GM18867 (cell line): ENCODE measurements around the gene PRKRIP1.
"Not testable (repeated sequence)": the region's sequence is repeated elsewhere in the genome, so short reads cannot be mapped to it uniquely, and the experiment has no call there.

Source experiments
- ATAC-seq: cut with Tn5 transposase; IDR thresholded peaks from one replicate; pipeline ENCODE4 v1.9.1; 2021; ENCODE audit warnings: mild to moderate bottlenecking, moderate library complexity; ENCODE audit not compliant: unreplicated experiment

The PRKRIP1 gene

GRCh38 chr7:102429141-102429899 is 33.2 kb downstream of the PRKRIP1 start:
- ATAC-seq, result no peak

GRCh38 chr7:102431617-102432298 is 35.6 kb downstream of the PRKRIP1 start:
- peak; percentile 29 for ATAC-seq

- ATAC-seq, result peak; percentile 30
These were observed 36.5 kb downstream of the PRKRIP1 start for GRCh38 chr7:102432442-102433218.

DNA sequence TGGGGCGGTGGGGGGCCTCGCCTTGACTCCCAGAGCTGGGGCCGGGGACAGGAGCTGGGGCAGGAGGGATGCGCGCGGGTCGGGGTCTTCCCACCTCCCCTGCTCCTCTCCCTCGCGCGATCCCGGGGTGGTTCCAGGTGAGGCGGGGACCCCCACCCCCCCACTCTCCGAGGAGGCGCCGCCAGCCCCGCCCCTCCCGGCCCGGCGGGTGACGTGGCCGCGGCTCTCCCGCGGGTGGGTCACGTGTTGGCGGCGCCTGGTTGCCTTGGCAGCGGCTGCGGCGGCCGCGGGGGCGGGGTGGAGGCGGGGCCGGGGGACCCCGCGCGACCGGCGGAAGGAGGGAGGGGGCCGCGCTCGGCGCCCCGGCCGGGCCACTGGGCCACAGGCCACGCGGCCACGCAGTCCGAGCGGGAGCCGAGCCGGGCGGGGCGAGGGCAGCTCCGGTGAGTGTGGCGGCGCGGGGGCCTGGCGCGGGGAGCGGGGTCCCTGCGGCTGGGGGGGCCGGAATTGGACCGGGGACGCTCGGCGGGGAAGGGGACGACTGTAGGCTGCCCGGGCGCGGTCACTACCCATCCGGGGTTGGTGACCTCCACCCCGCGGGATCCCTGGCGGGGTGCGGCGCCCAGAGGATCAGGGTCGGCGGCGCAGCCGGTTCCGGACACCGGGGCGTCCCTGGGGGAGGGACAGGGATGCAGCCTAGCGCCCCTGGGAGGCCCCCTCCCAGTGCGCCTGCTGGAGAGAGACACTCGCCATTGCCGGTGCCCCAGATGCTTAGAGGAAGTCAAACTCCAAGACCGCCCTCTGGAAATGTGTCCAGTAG is 37.3 kb downstream of the PRKRIP1 start, which contains the start of gene ORAI2:
Gene ORAI2, plus strand, starts transcription at position 357 of the 820 bp plus-strand sequence. CDS start 5,382 bp downstream, outside the sequence.
- peak; percentile 66 for ATAC-seq

- ATAC-seq, result no peak
These were observed 37.9 kb downstream of the PRKRIP1 start for GRCh38 chr7:102434039-102434486.

GRCh38 chr7:102436118-102436517 is 40.0 kb downstream of the PRKRIP1 start:
- ATAC-seq, result no peak

- ATAC-seq, result no peak
These were observed 44.0 kb downstream of the PRKRIP1 start for GRCh38 chr7:102439963-102440795.

- ATAC-seq, result peak; percentile 51
These were observed 49.0 kb downstream of the PRKRIP1 start for GRCh38 chr7:102444961-102445673.

GRCh38 chr7:102445674-102446071 is 49.5 kb downstream of the PRKRIP1 start:
- no peak for ATAC-seq

GRCh38 chr7:102446387-102447156 is 50.4 kb downstream of the PRKRIP1 start:
- no peak for ATAC-seq

DNA sequence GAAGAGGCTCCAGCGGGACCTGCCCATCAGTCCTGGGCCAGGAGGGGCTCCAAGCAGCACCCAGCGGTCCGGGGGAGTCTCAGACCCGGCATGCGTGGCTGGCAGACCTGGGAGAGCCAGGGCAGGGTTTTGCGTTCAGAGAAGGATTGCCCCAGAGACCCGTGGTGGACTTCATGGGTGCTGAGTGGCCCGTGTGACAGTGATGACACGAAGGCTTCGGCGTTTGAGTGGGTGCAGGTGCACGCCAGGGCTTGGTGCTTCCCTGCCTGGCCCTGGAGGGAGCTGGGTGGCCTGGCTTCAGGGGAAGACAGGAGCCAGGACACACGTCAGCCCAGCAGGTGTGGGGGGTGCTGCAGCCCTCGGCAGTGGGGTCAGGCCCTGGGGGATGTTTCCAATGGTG is 51.1 kb downstream of the PRKRIP1 start:
- no peak for ATAC-seq

DNA sequence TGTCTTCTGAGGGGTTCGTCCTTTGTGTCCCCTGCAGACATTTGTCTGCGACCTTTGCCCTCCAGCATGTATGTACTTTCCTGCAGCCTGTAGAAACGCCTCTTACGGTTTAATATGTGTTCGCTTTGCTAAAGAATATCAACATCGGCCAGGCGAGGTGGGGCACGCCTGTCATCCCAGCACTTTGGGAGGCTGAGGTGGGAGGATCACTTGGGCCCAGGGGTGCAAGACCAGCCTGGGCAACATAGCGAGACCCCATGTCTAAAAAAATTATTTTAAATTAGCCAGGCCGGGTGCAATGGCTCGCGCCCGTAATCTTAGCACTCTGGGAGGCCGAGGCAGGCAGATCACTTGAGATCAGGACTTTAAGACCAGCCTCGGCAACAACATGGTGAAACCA is 53.0 kb downstream of the PRKRIP1 start:
- ATAC-seq, result no peak

DNA sequence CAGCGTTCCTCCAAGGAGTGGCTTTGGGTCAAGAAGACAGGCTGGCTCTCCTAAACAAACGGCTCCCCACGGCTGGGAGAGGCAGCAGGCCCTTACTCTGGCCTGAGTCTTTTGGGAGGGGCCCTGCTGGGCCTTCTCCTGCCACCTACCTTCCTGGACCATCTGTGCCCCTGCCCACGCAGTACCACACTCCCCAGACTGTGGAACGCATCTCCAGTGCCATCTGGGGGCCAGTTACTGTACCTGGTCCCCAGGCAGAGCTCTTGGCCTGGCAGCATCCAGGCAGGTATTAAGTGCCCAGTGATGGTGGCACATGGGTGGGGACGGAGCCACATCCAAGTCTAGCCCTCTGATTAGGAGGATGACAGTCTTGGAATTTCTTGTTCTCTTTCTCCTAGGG is 54.1 kb downstream of the PRKRIP1 start:
- ATAC-seq, result no peak

GRCh38 chr7:102451371-102452054 is 55.4 kb downstream of the PRKRIP1 start:
- ATAC-seq, result no peak

DNA sequence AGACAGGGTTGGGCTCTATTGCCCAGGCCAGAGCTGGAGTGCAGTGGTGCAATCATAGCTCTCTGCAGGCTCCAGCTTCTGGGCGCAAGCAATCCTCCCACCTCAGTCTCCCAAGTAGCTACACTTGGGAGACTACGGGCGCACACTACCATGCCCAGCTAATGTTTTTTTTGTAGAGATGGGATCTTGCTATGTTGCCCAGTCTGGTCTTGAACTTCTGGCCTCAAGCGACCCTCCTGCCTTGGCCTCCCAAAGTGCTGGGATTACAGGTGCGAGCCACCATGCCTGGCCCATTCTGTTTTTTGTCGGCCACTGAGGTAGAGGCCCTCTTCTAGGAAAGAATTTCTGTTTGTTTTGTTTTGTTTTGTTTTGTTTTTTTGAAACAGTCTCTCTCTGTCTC is 56.3 kb downstream of the PRKRIP1 start:
- ATAC-seq, result no peak

- no peak for ATAC-seq
These were observed 57.2 kb downstream of the PRKRIP1 start for GRCh38 chr7:102453319-102453718.

- no peak for ATAC-seq
These were observed 58.3 kb downstream of the PRKRIP1 start for GRCh38 chr7:102454468-102454867.

DNA sequence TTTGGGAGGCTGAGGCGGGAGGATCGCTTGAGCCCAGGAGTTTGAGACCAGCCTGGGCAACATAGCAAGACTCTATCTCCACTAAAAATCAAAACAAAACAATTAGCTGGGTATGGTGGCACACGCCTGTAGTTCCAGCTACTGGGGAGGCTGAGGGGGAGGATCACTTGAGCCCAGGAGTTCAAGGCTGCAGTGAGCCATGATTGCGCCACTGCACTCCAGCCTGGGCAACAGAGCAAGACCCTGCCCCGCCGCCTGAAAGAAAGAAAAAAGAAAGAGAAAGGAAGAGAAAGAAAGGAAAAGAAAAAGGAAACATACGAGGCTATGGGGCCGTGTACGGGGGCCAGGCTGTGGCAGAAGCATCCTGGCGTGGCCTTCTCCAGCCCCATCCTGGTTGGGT is 58.8 kb downstream of the PRKRIP1 start:
- not testable (repeated sequence) for ATAC-seq
